H1 (cell line): ENCODE data around the gene CLBA1. TPM values are rescaled to one million over a fixed set of nuclear protein-coding genes. Genes with fewer than 3 reads are reported as not detected.

ENCODE experiments used
- CTCF ChIA-PET: fragments of 300-600 bp; sonication (Branson Sonifier 250); formaldehyde crosslinking; loops from one replicate; lab custom pipeline; 2021; ENCODE audit not compliant: partially characterized antibody; lab: Charles Lee
- POLR2A ChIA-PET: fragments of 300-600 bp; sonication (Branson Sonifier 250); formaldehyde crosslinking; loops from one replicate; lab custom pipeline; 2021; ENCODE audit warnings: inconsistent platforms; ENCODE audit not compliant: partially characterized antibody; lab: Charles Lee
- DNase-seq, 2 experiments: peaks; one replicate each; pipeline versions ENCODE4 v3.0.0 to v3.0.0-alpha.2; 2010 to 2022; ENCODE audit warnings: low spot score in 2 of 2, low read depth in 1 of 2, mixed read lengths in 1 of 2
- FAIRE-seq: peaks from 2 replicates; lab custom pipeline; 2011; peaks lifted over from hg19 to GRCh38; lab: Jason Lieb, UNC
- H2AFZ ChIP-seq: 2 replicates; pipeline ENCODE4 v1.8.1; 2012; ENCODE audit warnings: low read length, inconsistent platforms
- H2AK5ac ChIP-seq: 2 replicates; pipeline ENCODE4 v1.6.1; 2013; ENCODE audit warnings: low read depth, low read length
- H2BK120ac ChIP-seq: replicated peaks from 2 replicates; pipeline ENCODE3; 2013; ENCODE audit warnings: low read depth, low read length, inconsistent platforms
- H2BK12ac ChIP-seq: 2 replicates; pipeline ENCODE4 v1.6.1; 2013; ENCODE audit warnings: low read depth, low read length
- H2BK15ac ChIP-seq: 2 replicates; pipeline ENCODE4 v1.6.1; 2013; ENCODE audit warnings: low read length
- H2BK20ac ChIP-seq: 2 replicates; pipeline ENCODE4 v1.6.1; 2013; ENCODE audit warnings: low read length
- H2BK5ac ChIP-seq: 2 replicates; pipeline ENCODE4 v1.6.1; 2013; ENCODE audit warnings: low read depth, low read length
- H3K14ac ChIP-seq: 2 replicates; pipeline ENCODE4 v1.6.1; 2013; ENCODE audit warnings: inconsistent platforms; ENCODE audit not compliant: insufficient read length
- H3K18ac ChIP-seq: 2 replicates; pipeline ENCODE4 v1.6.1; 2013; ENCODE audit warnings: low read length; ENCODE audit errors: extremely low read depth
- H3K23ac ChIP-seq: 2 replicates; pipeline ENCODE4 v1.6.1; 2013; ENCODE audit warnings: inconsistent platforms; ENCODE audit not compliant: insufficient read length
- H3K23me2 ChIP-seq: 2 replicates; pipeline ENCODE4 v1.6.1; 2013; ENCODE audit warnings: low read depth, low read length
- H3K27ac ChIP-seq: 2 replicates; pipeline ENCODE4 v1.6.1; 2011; ENCODE audit warnings: low read depth, low read length, inconsistent platforms
- H3K27me3 ChIP-seq, 4 experiments: replicated peaks in 1 of 4; 1 replicate in 1 of 4; 2 replicates in 3 of 4; pipeline versions ENCODE4 v1.6.1 to v1.8.1; 2011 to 2013; ENCODE audit warnings: low read length in 3 of 4, mild to moderate bottlenecking in 3 of 4, inconsistent platforms in 2 of 4, mixed read lengths in 2 of 4, moderate library complexity in 1 of 4; ENCODE audit not compliant: control insufficient read depth in 3 of 4, insufficient read depth in 3 of 4; ENCODE audit errors: extremely low read depth in 1 of 4
- H3K36me3 ChIP-seq, 4 experiments: 2 replicates each; pipeline versions ENCODE4 v1.6.1 to v1.8.1; 2011 to 2013; ENCODE audit warnings: mild to moderate bottlenecking in 4 of 4, low read length in 3 of 4, moderate library complexity in 2 of 4, control low read depth in 1 of 4, inconsistent platforms in 1 of 4; ENCODE audit not compliant: insufficient read depth in 4 of 4, control insufficient read depth in 2 of 4
- H3K4ac ChIP-seq: replicated peaks from 2 replicates; pipeline ENCODE3; 2013; ENCODE audit warnings: low read length, low read depth, mixed read lengths, inconsistent platforms; ENCODE audit not compliant: insufficient read length
- H3K4me1 ChIP-seq, 4 experiments: replicated peaks in 1 of 4; 1 replicate in 1 of 4; 2 replicates in 3 of 4; pipeline versions ENCODE4 v1.6.1 to v1.8.1; 2011 to 2013; ENCODE audit warnings: low read length in 3 of 4, inconsistent platforms in 2 of 4, mixed read lengths in 1 of 4; ENCODE audit not compliant: insufficient read depth in 4 of 4, control insufficient read depth in 3 of 4
- H3K4me2 ChIP-seq, 2 experiments: 2 replicates each; pipeline versions ENCODE4 v1.6.1 to v1.8.1; 2011 to 2013; ENCODE audit warnings: low read depth in 2 of 2, low read length in 2 of 2, control low read depth in 1 of 2, inconsistent platforms in 1 of 2, mild to moderate bottlenecking in 1 of 2; ENCODE audit not compliant: insufficient read depth in 1 of 2
- H3K4me3 ChIP-seq, 4 experiments: fragments of 200-600, 300-600 bp in 1 of 4; sonication (generic), shearing (Covaris generic), sonication (Bioruptor Twin) in 1 of 4; 2 replicates each; pipeline versions ENCODE4 v1.5.1 to v1.8.1; 2011 to 2016; ENCODE audit warnings: low read length in 4 of 4, low read depth in 3 of 4, control low read depth in 2 of 4, inconsistent platforms in 2 of 4, mild to moderate bottlenecking in 2 of 4, mixed read lengths in 1 of 4, moderate library complexity in 1 of 4; ENCODE audit not compliant: insufficient read depth in 2 of 4; ENCODE audit errors: extremely low read depth in 1 of 4
- H3K56ac ChIP-seq: replicated peaks from 2 replicates; pipeline ENCODE3; 2013; ENCODE audit warnings: low read depth, mild to moderate bottlenecking, mixed read lengths, low read length, inconsistent platforms; ENCODE audit not compliant: insufficient read length
- H3K79me1 ChIP-seq: 2 replicates; pipeline ENCODE4 v1.6.1; 2013; ENCODE audit warnings: low read depth, low read length, control low read depth
- H3K79me2 ChIP-seq, 2 experiments: 2 replicates each; pipeline versions ENCODE4 v1.6.1 to v1.8.1; 2012 to 2013; ENCODE audit warnings: low read length in 2 of 2, mild to moderate bottlenecking in 2 of 2, inconsistent platforms in 1 of 2; ENCODE audit not compliant: insufficient read depth in 2 of 2, control insufficient read depth in 1 of 2
- H3K9ac ChIP-seq, 4 experiments: replicated peaks in 1 of 4; 1 replicate in 1 of 4; 2 replicates in 3 of 4; pipeline versions ENCODE4 v1.6.1 to v1.8.1; 2011 to 2013; ENCODE audit warnings: low read depth in 3 of 4, low read length in 3 of 4, control low read depth in 2 of 4, mild to moderate bottlenecking in 2 of 4, moderate library complexity in 2 of 4, inconsistent platforms in 1 of 4; ENCODE audit errors: extremely low read depth in 1 of 4
- H3K9me3 ChIP-seq, 2 experiments: 2 replicates each; pipeline versions ENCODE4 v1.6.1 to v1.8.1; 2012 to 2013; ENCODE audit warnings: mild to moderate bottlenecking in 2 of 2, moderate library complexity in 2 of 2, control low read depth in 1 of 2, inconsistent platforms in 1 of 2, low read depth in 1 of 2, low read length in 1 of 2, mixed read lengths in 1 of 2; ENCODE audit not compliant: insufficient read depth in 2 of 2
- H4K20me1 ChIP-seq, 2 experiments: replicated peaks in 1 of 2; 2 replicates each; pipeline versions ENCODE3 to v1.8.1; 2011 to 2013; ENCODE audit warnings: inconsistent platforms in 2 of 2, low read length in 2 of 2, mild to moderate bottlenecking in 1 of 2; ENCODE audit not compliant: insufficient read depth in 2 of 2, control insufficient read depth in 1 of 2
- H4K5ac ChIP-seq: 2 replicates; pipeline ENCODE4 v1.6.1; 2013; ENCODE audit warnings: low read length, low read depth, mixed read lengths, inconsistent platforms; ENCODE audit not compliant: insufficient read length
- H4K8ac ChIP-seq: 2 replicates; pipeline ENCODE4 v1.8.0; 2013; ENCODE audit warnings: mild to moderate bottlenecking, moderate library complexity, low read length, inconsistent platforms; ENCODE audit not compliant: insufficient read depth; ENCODE audit errors: extremely low read depth
- H4K91ac ChIP-seq: replicated peaks from 2 replicates; pipeline ENCODE3; 2013; ENCODE audit warnings: low read length, mixed read lengths, inconsistent platforms; ENCODE audit not compliant: insufficient read length
- MAFK ChIP-seq: IDR thresholded peaks from 2 replicates; pipeline ENCODE4 v1.6.1; 2012; ENCODE audit warnings: low read depth, mild to moderate bottlenecking, improper control_type of control experiment, low read length
- NRF1 ChIP-seq: IDR thresholded peaks from 2 replicates; pipeline ENCODE4 v1.6.1; 2011; ENCODE audit warnings: mild to moderate bottlenecking, low read depth, low read length, improper control_type of control experiment
- POLR2AphosphoS5 ChIP-seq: IDR thresholded peaks from 2 replicates; pipeline ENCODE4 v1.6.1; 2011; ENCODE audit warnings: low read depth, low read length
- POU5F1 ChIP-seq: IDR thresholded peaks from 2 replicates; pipeline ENCODE4 v1.6.1; 2011; ENCODE audit warnings: low read depth, mild to moderate bottlenecking, low read length, moderate library complexity
- TAF7 ChIP-seq: optimal IDR thresholded peaks from 2 replicates; pipeline ENCODE3; 2011; ENCODE audit warnings: low read depth, mild to moderate bottlenecking, inconsistent platforms, low read length, moderate library complexity, borderline replicate concordance
- TBP ChIP-seq: IDR thresholded peaks from 2 replicates; pipeline ENCODE4 v1.6.1; 2011; ENCODE audit warnings: low read depth, low read length, improper control_type of control experiment
- TCF12 ChIP-seq: IDR thresholded peaks from 2 replicates; pipeline ENCODE4 v1.6.1; 2011; ENCODE audit warnings: low read depth, mild to moderate bottlenecking, low read length
- WGBS, 2 experiments: shearing (Covaris generic) in 1 of 2; methylation state at CpG; one replicate each; pipeline versions ENCODE4 v1.1.6 to v1.1.7; 2013 to 2015; ENCODE audit warnings: low lambda C conversion rate in 2 of 2, mixed read lengths in 2 of 2, inconsistent platforms in 1 of 2, low coverage in 1 of 2, missing lambda C conversion rate in 1 of 2; ENCODE audit not compliant: insufficient replicate concordance in 2 of 2, insufficient coverage in 1 of 2, insufficient read length in 1 of 2; ENCODE audit errors: extremely low coverage in 1 of 2, missing lambda C conversion rate in 1 of 2; 5-methylcytosine and 5-hydroxymethylcytosine counted together
- polyA plus RNA-seq, 7 experiments: library from polyadenylated mRNA; depleted of rRNA in 3 of 7; stranded (reverse) in 5 of 7; unstranded in 2 of 7; fragments of >200 nt in 5 of 7; fragments of 200-250 nt in 2 of 7; gene quantifications; 1 replicate in 5 of 7; 2 replicates in 1 of 7; 4 replicates in 1 of 7; pipeline versions ENCODE4 v1.2.1 to v1.2.3, GENCODE V29; 2011 to 2013; ENCODE audit warnings: missing spikeins in 2 of 7, mixed read lengths in 2 of 7
- total RNA-seq: library from RNA; stranded (reverse); fragmentation: NEBNext Ultra II Directional; extraction: Animal tissue kit (Norgen Biotek cat#: 25700); gene quantifications from 2 replicates; pipeline ENCODE4 v1.2.1, GENCODE V29; 2021

Gene CLBA1
- total and polyA plus RNA-seq, 2 of the 8 experiments (the other 6 are each of a cell fraction or from before 2014, with no cell fraction given), result 1.6 to 2.4 TPM

DNA sequence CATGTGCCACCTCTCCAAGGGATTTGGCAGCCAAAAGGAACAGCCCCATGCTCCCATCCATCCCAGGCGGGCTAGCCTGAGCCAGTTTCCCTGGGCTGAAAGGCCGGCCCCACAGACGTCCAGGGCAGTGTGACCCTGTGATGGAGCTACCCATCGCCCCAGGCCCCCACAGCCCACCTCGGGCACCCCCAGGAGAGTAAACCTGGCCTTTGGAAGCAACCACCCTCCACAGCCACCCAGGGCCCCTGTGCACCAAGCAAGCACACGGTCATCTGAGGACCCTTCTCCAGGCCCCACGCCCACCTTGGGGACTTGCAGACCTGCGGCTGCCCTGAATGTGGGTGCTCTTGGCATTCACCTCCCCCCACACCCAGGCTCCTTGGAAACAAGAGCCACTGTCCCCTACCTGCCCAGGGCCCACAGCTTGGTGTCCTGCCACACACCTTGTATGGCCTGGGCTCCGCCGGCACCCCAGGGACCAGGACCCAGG is 15.8 kb upstream of the CLBA1 start:
- no peak for FAIRE-seq
- no peaks in the 10 kb centered on the region for H3K36me3 ChIP-seq
- no peak overlapping the region for H3K14ac ChIP-seq
- H3K18ac ChIP-seq, result no peak overlapping the region
- no peak overlapping the region for H3K4me2 ChIP-seq
- POLR2A ChIA-PET, result interaction anchor here (0.8 to 1.5 kb wide), 5 partner anchors 9 to 175 kb away, joined by 3 to 6 read pairs (median 4); no protein-coding TSS in a partner anchor
- no peak overlapping the region for H3K23ac ChIP-seq
- H4K5ac ChIP-seq, result no peak overlapping the region
- CTCF ChIA-PET, result interaction anchor here (0.5 to 11.5 kb wide), 11 partner anchors 9 to 120 kb away, joined by 3 to 161 read pairs (median 4); no protein-coding TSS in a partner anchor
- 89% methylated on average over 10 of the region's 10 CpGs; no CpG with 5 or more reads in 1 of the 2 experiments for WGBS, 2 experiments
- H4K20me1 ChIP-seq, result no peaks in the 10 kb centered on the region
- no peak overlapping the region for H3K27ac ChIP-seq
- no peak overlapping the region for H4K91ac ChIP-seq
- no peaks in the 10 kb centered on the region for H3K79me2 ChIP-seq
- H3K27me3 ChIP-seq, result peaks cover 0 to 7% (median 5%) of the 10 kb centered on the region in 4 experiments; a peak in 3 of 7 replicates
- peak overlapping the region; percentile 32; the same call in 1 of the 2 replicates for H2BK20ac ChIP-seq
- H3K4ac ChIP-seq, result no peak overlapping the region
- H2BK15ac ChIP-seq, result no peak overlapping the region
- no peaks in the 10 kb centered on the region for H3K9me3 ChIP-seq
- H2BK12ac ChIP-seq, result 0 out of 2 replicates have a peak overlapping the region, but pooled peaks have one; percentile 50
- no peak overlapping the region for H3K9ac ChIP-seq
- H2AK5ac ChIP-seq, result peak overlapping the region; percentile 65; the same call in 1 of the 2 replicates
- no peak overlapping the region for H3K56ac ChIP-seq
- H3K4me3 ChIP-seq, result no peak overlapping the region
- peak overlapping the region; percentile 2; the same call in 1 of the 2 replicates for H4K8ac ChIP-seq
- no peak overlapping the region for H2BK120ac ChIP-seq
- DNase-seq, result no peak
- TF ChIP-seq TAF7 (no peak), MAFK (no peak), NRF1 (no peak), POU5F1 (no peak), POLR2AphosphoS5 (no peak), TCF12 (no peak), TBP (no peak)
- TF ChIP-seq, all 59 proteins: peak for 0
- Histone ChIP-seq H2BK5ac (no peak overlapping the region), H2AFZ (no peak overlapping the region), H3K79me1 (no peaks in the 10 kb centered on the region), H3K23me2 (peaks cover 5% of the 10 kb centered on the region), H3K4me1 (peaks cover 0 to 26% (median 16%) of the 10 kb centered on the region in 4 experiments; a peak in 6 of 7 replicates)
